B cell (primary cell): ENCODE measurements around the gene OSR1. TPM values are rescaled to one million over a fixed set of nuclear protein-coding genes. Genes with fewer than 3 reads are reported as not detected.

Experiments used
- ATAC-seq: fragments of 200-7000 bp; cut with Tn5 transposase; one replicate; pipeline ENCODE4 v1.10.0; 2021; ENCODE audit warnings: low read depth, mild to moderate bottlenecking, moderate number of reproducible peaks, moderate library complexity
- CTCF ChIA-PET: fragments of 350-600 bp; sonication (Branson Sonifier 250); formaldehyde crosslinking; loops from one replicate; lab custom pipeline; 2021; ENCODE audit warnings: antibody characterized with exemption, inconsistent platforms; lab: Charles Lee
- POLR2A ChIA-PET: fragments of 350-600 bp; sonication (Branson Sonifier 250); formaldehyde crosslinking; loops from one replicate; lab custom pipeline; 2021; ENCODE audit warnings: antibody characterized with exemption; lab: Charles Lee
- DNase-seq: peaks from one replicate; pipeline ENCODE4 v3.0.0; 2013
- H2AFZ ChIP-seq: 2 replicates; pipeline ENCODE4 v1.6.1; 2012; ENCODE audit warnings: mild to moderate bottlenecking, low read depth, low read length; ENCODE audit not compliant: insufficient read depth, poor library complexity, severe bottlenecking
- H3K27ac ChIP-seq, 2 donors: 1 replicate in 1 of 2; 2 replicates in 1 of 2; pipeline ENCODE4 v1.5.1; 2012 to 2013; ENCODE audit warnings: low read length in 2 of 2, mild to moderate bottlenecking in 2 of 2, moderate library complexity in 1 of 2
- H3K27me3 ChIP-seq, 4 experiments: fragments of 200-600 bp in 1 of 4; sonication (generic) in 1 of 4; replicated peaks in 1 of 4; 1 replicate in 2 of 4; 2 replicates in 2 of 4; pipeline versions ENCODE4 v1.6.1 to v1.7.0; 2013 to 2016; ENCODE audit warnings: low read length in 3 of 4, mild to moderate bottlenecking in 2 of 4, mixed read lengths in 1 of 4, moderate library complexity in 1 of 4; ENCODE audit not compliant: insufficient read depth in 4 of 4, control insufficient read depth in 3 of 4; ENCODE audit errors: control extremely low read depth in 1 of 4
- H3K36me3 ChIP-seq, 2 experiments: replicated peaks in 1 of 2; 1 replicate in 1 of 2; 2 replicates in 1 of 2; pipeline versions ENCODE4 v1.6.1 to v1.7.1; 2013; ENCODE audit warnings: low read length in 1 of 2; ENCODE audit not compliant: insufficient read depth in 2 of 2, control insufficient read depth in 1 of 2; ENCODE audit errors: control extremely low read depth in 1 of 2, extremely low read depth in 1 of 2
- H3K4me1 ChIP-seq, 2 donors: fragments of 200-600 bp in 1 of 2; sonication (generic) in 1 of 2; 1 replicate in 1 of 2; 2 replicates in 1 of 2; pipeline versions ENCODE4 v1.5.1 to v1.6.1; 2013 to 2017; ENCODE audit warnings: low read length in 2 of 2; ENCODE audit not compliant: control insufficient read depth in 2 of 2, insufficient read depth in 2 of 2
- H3K4me2 ChIP-seq: replicated peaks from 2 replicates; pipeline ENCODE3; 2012; ENCODE audit warnings: mild to moderate bottlenecking, low read depth, low read length; ENCODE audit not compliant: poor library complexity, severe bottlenecking
- H3K4me3 ChIP-seq, 5 experiments: fragments of 200-600 bp in 1 of 5; sonication (generic) in 1 of 5; 1 replicate in 3 of 5; 2 replicates in 2 of 5; pipeline versions ENCODE4 v1.5.1 to v1.7.0; 2011 to 2016; ENCODE audit warnings: low read length in 4 of 5, mild to moderate bottlenecking in 4 of 5, low read depth in 2 of 5, control low read depth in 1 of 5, moderate library complexity in 1 of 5; ENCODE audit not compliant: insufficient read depth in 1 of 5; ENCODE audit errors: control extremely low read depth in 1 of 5, extremely low read depth in 1 of 5
- H3K79me2 ChIP-seq: fragments of 200-600 bp; sonication (generic); one replicate; pipeline ENCODE4 v1.6.0; 2016; ENCODE audit warnings: low read length; ENCODE audit not compliant: control insufficient read depth, insufficient read depth
- H3K9ac ChIP-seq: fragments of 200-600 bp; sonication (generic); 2 replicates; pipeline ENCODE4 v1.6.1; 2017; ENCODE audit warnings: mild to moderate bottlenecking, low read length, moderate library complexity
- H3K9me3 ChIP-seq, 3 donors: one replicate each; pipeline versions ENCODE4 v1.6.1 to v1.7.1; 2013; ENCODE audit warnings: low read length in 2 of 3; ENCODE audit not compliant: control insufficient read depth in 2 of 3, insufficient read depth in 1 of 3; ENCODE audit errors: control extremely low read depth in 1 of 3
- H4K20me1 ChIP-seq: 2 replicates; pipeline ENCODE4 v1.6.0; 2012; ENCODE audit warnings: mild to moderate bottlenecking, low read length; ENCODE audit not compliant: insufficient read depth, control insufficient read depth, poor library complexity, severe bottlenecking
- H3K27ac Mint-ChIP-seq: one replicate; pipeline ENCODE4 v1.8.0; 2021; ENCODE audit warnings: mixed read lengths
- H3K27me3 Mint-ChIP-seq: one replicate; pipeline ENCODE4 v1.8.0; 2021; ENCODE audit warnings: mixed read lengths
- H3K4me1 Mint-ChIP-seq: one replicate; pipeline ENCODE4 v1.8.0; 2021; ENCODE audit warnings: mixed read lengths
- H3K4me3 Mint-ChIP-seq: one replicate; pipeline ENCODE4 v1.8.0; 2021; ENCODE audit warnings: mixed read lengths
- H3K9me3 Mint-ChIP-seq: one replicate; pipeline ENCODE4 v1.8.0; 2022; ENCODE audit warnings: mixed read lengths; ENCODE audit not compliant: insufficient read depth
- CTCF ChIP-seq: fragments of 200-600 bp; IDR thresholded peaks from one replicate; pipeline ENCODE4 v1.8.0; 2022; ENCODE audit warnings: antibody characterized with exemption, mild to moderate bottlenecking
- EZH2 ChIP-seq: IDR thresholded peaks from 2 replicates; pipeline ENCODE4 v1.6.1; 2012; ENCODE audit warnings: borderline replicate concordance, low read depth, mild to moderate bottlenecking, moderate library complexity, low read length; ENCODE audit not compliant: insufficient read depth, poor library complexity, severe bottlenecking
- WGBS: methylation state at CpG from one replicate; pipeline ENCODE4 v1.1.5; 2013; ENCODE audit warnings: missing lambda C conversion rate; ENCODE audit not compliant: insufficient coverage; 5-methylcytosine and 5-hydroxymethylcytosine counted together
- intact Hi-C: fragments of 100-400 bp; cut with micrococcal nuclease; formaldehyde crosslinking; loops from one replicate; pipeline ENCODE4 v1.10.0; 2022
- polyA plus RNA-seq: library from polyadenylated mRNA; depleted of rRNA; stranded (reverse); fragments of >200 nt; gene quantifications from 2 replicates; pipeline ENCODE4 v1.2.3, GENCODE V29; 2012
- total RNA-seq, 2 donors: library from RNA; stranded (reverse); fragments of 120-200 nt in 1 of 2; gene quantifications; 1 replicate in 1 of 2; 2 replicates in 1 of 2; pipeline versions ENCODE4 v1.2.3 to v1.2.4, GENCODE V29; 2013 to 2022

Gene OSR1
- total and polyA plus RNA-seq, 2 donors (not counting 1 experiment from before 2014, with no cell fraction given) = not detected

- Histone ChIP-seq H3K4me2 (peak overlapping the region; percentile 82), H4K20me1 (no peaks in the 10 kb centered on the region), H3K36me3 (peaks cover 0 to 2% of the 10 kb centered on the region in 2 experiments), H3K9ac (peak overlapping the region; percentile 88), H2AFZ (peak overlapping the region; percentile 84), H3K4me3 (peak overlapping the region; percentile 69 to 99 (median 85)), H3K79me2 (peaks cover 6% of the 10 kb centered on the region), H3K4me1 (peaks cover 43 to 46% of the 10 kb centered on the region in 2 donors), H3K27me3 (peaks cover 0 to 47% (median 36%) of the 10 kb centered on the region in 4 experiments), H3K9me3 (peaks cover 0 to 47% (median 0%) of the 10 kb centered on the region in 3 donors), H3K27ac (peak overlapping the region; percentile 86 to 92)
- Mint-ChIP-seq H3K4me1 (peaks cover 30% of the 10 kb centered on the region), H3K4me3 (peak overlapping the region; percentile 94), H3K27me3 (peaks cover 30% of the 10 kb centered on the region), H3K27ac (peak overlapping the region; percentile 99), H3K9me3 (no peaks in the 10 kb centered on the region)
- intact Hi-C loops = loop anchor here (1.0 to 10.0 kb wide), 6 partner anchors 14 to 1097 kb away; partner anchors contain the start of genes RDH14, RHOB and WDR35
- no peak for TF ChIP-seq CTCF
- TF ChIP-seq EZH2 = no peak
- DNase-seq (peak; percentile 99), ATAC-seq (peak; percentile 89)
- ChIA-PET CTCF (interaction anchor here (0.5 to 2.7 kb wide), 4 partner anchors 13 to 787 kb away, joined by 3 to 17 read pairs (median 3); partner anchors contain the start of gene LAPTM4A), POLR2A (interaction anchor here (0.6 to 2.6 kb wide), 5 partner anchors 10 to 787 kb away, joined by 3 to 13 read pairs (median 5); partner anchors contain the start of genes OSR1 and RDH14)
- WGBS = 2% methylated on average over 71 of the region's 76 CpGs
Observed at GRCh38 chr2:19347619-19348562, 10.5 kb downstream of the OSR1 start.
